Ramos (cell line): ENCODE results near the gene CXCL8.
"Not testable (repeated sequence)": the region's sequence is repeated elsewhere in the genome, so short reads cannot be mapped to it uniquely, and the experiment has no call there.

Source experiments
- in situ Hi-C: fragments of 300-500 bp; cut with MboI; formaldehyde crosslinking; loops from one replicate; pipeline ENCODE4 v1.14.3; 2022; ENCODE audit warnings: low sequenced_read_pairs; ENCODE audit not compliant: unreplicated experiment

Gene CXCL8

GRCh38 chr4:73742490-73743160 is 2.3 kb downstream of the CXCL8 start:
- in situ Hi-C loops = no loop called here

GRCh38 chr4:73743281-73743680 is 2.9 kb downstream of the CXCL8 start:
- in situ Hi-C loops = no loop called here

GRCh38 chr4:73743795-73744194 is 3.4 kb downstream of the CXCL8 start:
- in situ Hi-C loops = no loop called here

- in situ Hi-C loops = no loop called here
Measured at GRCh38 chr4:73744203-73744602, 3.8 kb downstream of the CXCL8 start.

- in situ Hi-C loops = no loop called here
Measured at GRCh38 chr4:73750730-73751129, 10.4 kb downstream of the CXCL8 start.

- in situ Hi-C loops = no loop called here
Measured at GRCh38 chr4:73751166-73751565, 10.8 kb downstream of the CXCL8 start.

- in situ Hi-C loops = no loop called here
Measured at GRCh38 chr4:73751830-73752229, 11.5 kb downstream of the CXCL8 start.

GRCh38 chr4:73752424-73752823 is 12.1 kb downstream of the CXCL8 start:
- in situ Hi-C loops = no loop called here

GRCh38 chr4:73753215-73753614 is 12.8 kb downstream of the CXCL8 start:
- in situ Hi-C loops = no loop called here

GRCh38 chr4:73754934-73755333 is 14.6 kb downstream of the CXCL8 start:
- in situ Hi-C loops = no loop called here

GRCh38 chr4:73759357-73759756 is 19.0 kb downstream of the CXCL8 start:
- in situ Hi-C loops = no loop called here

- in situ Hi-C loops = no loop called here
Measured at GRCh38 chr4:73761856-73762255, 21.5 kb downstream of the CXCL8 start.

GRCh38 chr4:73762409-73762808 is 22.0 kb downstream of the CXCL8 start:
- in situ Hi-C loops = no loop called here

- in situ Hi-C loops = no loop called here
Measured at GRCh38 chr4:73763877-73764276, 23.5 kb downstream of the CXCL8 start.

GRCh38 chr4:73764513-73764912 is 24.1 kb downstream of the CXCL8 start:
- in situ Hi-C loops = no loop called here

- in situ Hi-C loops = no loop called here
Measured at GRCh38 chr4:73765296-73765695, 24.9 kb downstream of the CXCL8 start.

- in situ Hi-C loops = no loop called here
Measured at GRCh38 chr4:73770917-73771316, 30.5 kb downstream of the CXCL8 start.

- in situ Hi-C loops = no loop called here
Measured at GRCh38 chr4:73772363-73772762, 32.0 kb downstream of the CXCL8 start.

GRCh38 chr4:73774406-73774805 is 34.0 kb downstream of the CXCL8 start:
- in situ Hi-C loops = not testable (repeated sequence)

- in situ Hi-C loops = no loop called here
Measured at GRCh38 chr4:73776321-73776729, 36.0 kb downstream of the CXCL8 start.

- in situ Hi-C loops = no loop called here
Measured at GRCh38 chr4:73777612-73778011, 37.2 kb downstream of the CXCL8 start.

GRCh38 chr4:73780243-73780642 is 39.9 kb downstream of the CXCL8 start:
- in situ Hi-C loops = no loop called here

GRCh38 chr4:73780834-73781233 is 40.5 kb downstream of the CXCL8 start:
- in situ Hi-C loops = no loop called here
